RWPE2 (cell line): ENCODE results near the gene MCCD1.
"Not testable (repeated sequence)": the region's sequence is repeated elsewhere in the genome, so short reads cannot be mapped to it uniquely, and the experiment has no call there.

Experiments used
- ATAC-seq: fragments of 200-7000 bp; cut with Tn5 transposase; 3 replicates; pipeline ENCODE4 v1.9.1; 2021; ENCODE audit warnings: low read depth
- DNase-seq: peaks from one replicate; pipeline ENCODE4 v3.0.0-alpha.2; 2020; ENCODE audit warnings: low spot score
- H3K27ac ChIP-seq: fragments of 450-650 bp; 2 replicates; pipeline ENCODE4 v1.5.1; 2017; ENCODE audit warnings: mild to moderate bottlenecking; ENCODE audit not compliant: poor library complexity, severe bottlenecking
- H3K27me3 ChIP-seq: fragments of 250-450 bp; sonication (Bioruptor Pico); 2 replicates; pipeline ENCODE4 v1.5.1; 2021; ENCODE audit warnings: mild to moderate bottlenecking, moderate library complexity; ENCODE audit not compliant: insufficient read depth, poor library complexity, severe bottlenecking
- H3K36me3 ChIP-seq: fragments of 250-450 bp; sonication (Bioruptor Pico); 2 replicates; pipeline ENCODE4 v1.5.1; 2020; ENCODE audit warnings: low read depth, mild to moderate bottlenecking, moderate library complexity
- H3K4me1 ChIP-seq: fragments of 250-450 bp; sonication (Bioruptor Pico); 2 replicates; pipeline ENCODE4 v1.5.1; 2021; ENCODE audit warnings: mild to moderate bottlenecking, moderate library complexity; ENCODE audit not compliant: insufficient read depth, poor library complexity, severe bottlenecking
- H3K4me3 ChIP-seq: fragments of 250-450 bp; sonication (Bioruptor Pico); 2 replicates; pipeline ENCODE4 v1.5.1; 2021; ENCODE audit warnings: mild to moderate bottlenecking, moderate library complexity; ENCODE audit not compliant: severe bottlenecking
- H3K9me3 ChIP-seq: fragments of 250-450 bp; sonication (Bioruptor Pico); 2 replicates; pipeline ENCODE4 v1.5.1; 2021; ENCODE audit warnings: mild to moderate bottlenecking, moderate library complexity; ENCODE audit not compliant: severe bottlenecking
- CTCF ChIP-seq: fragments of 450-650 bp; IDR thresholded peaks from one replicate; pipeline ENCODE4 v1.5.1; 2017; ENCODE audit warnings: mild to moderate bottlenecking, moderate library complexity; ENCODE audit not compliant: poor library complexity, severe bottlenecking

MCCD1 gene

DNA sequence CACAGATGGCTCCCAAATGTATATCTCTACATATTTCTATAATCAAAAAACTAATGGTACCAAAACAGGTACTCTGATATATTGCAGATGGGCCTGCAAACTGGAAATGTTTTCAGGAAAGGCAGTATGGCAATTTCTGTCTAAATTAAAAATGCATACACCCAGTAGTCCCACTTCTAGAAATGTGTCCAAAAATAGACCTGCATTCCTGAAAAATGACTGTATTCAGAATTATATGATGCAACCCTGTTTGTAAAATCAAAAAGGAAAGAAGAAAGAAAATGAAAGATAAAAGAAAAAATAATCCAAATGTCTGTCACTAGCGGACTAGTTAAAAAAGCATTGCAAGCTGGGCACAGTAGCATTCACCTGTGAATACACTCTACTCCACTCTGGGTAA, 43.7 kb upstream of the MCCD1 start:
- H3K4me1 ChIP-seq, result no peaks in the 10 kb centered on the region
- DNase-seq, result no peak

GRCh38 chr6:31486065-31486837, 42.5 kb upstream of the MCCD1 start:
- H3K27ac ChIP-seq, result not testable (repeated sequence)

More for the DNA sequence above, 43.7 kb upstream of the MCCD1 start:
- ATAC-seq, result no peak
- TF ChIP-seq CTCF, result no peak
- H3K27me3 ChIP-seq, result no peaks in the 10 kb centered on the region
- H3K4me3 ChIP-seq, result no peak overlapping the region
- no peaks in the 10 kb centered on the region for H3K9me3 ChIP-seq
- H3K27ac ChIP-seq, result no peak overlapping the region
- H3K36me3 ChIP-seq, result no peaks in the 10 kb centered on the region

DNA sequence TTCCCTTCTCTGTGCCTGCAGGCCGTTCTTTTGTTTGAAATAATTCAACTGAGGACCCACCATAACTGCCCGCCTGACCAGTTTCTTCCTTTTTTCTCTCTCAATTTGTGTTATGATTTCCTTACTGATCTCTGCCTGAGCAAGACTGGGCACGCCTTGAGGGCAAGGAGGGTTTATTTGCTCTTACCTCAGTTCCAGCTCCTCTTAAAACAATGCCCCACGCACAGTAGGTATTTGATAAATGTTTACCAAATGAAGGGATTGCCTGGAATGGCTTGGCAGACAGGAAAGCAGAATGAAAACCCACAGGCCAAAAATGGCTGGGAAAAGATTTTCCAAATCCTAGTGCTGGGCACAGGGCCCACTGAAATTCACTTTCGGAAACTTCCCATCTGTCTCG, 41.1 kb upstream of the MCCD1 start:
- ATAC-seq, result peak; percentile 60
- not testable (repeated sequence) for H3K4me3 ChIP-seq, H3K4me1 ChIP-seq, DNase-seq, H3K27ac ChIP-seq, H3K36me3 ChIP-seq, H3K9me3 ChIP-seq, H3K27me3 ChIP-seq

More at GRCh38 chr6:31486065-31486837, 42.5 kb upstream of the MCCD1 start:
- not testable (repeated sequence) for H3K9me3 ChIP-seq, DNase-seq, H3K4me1 ChIP-seq, H3K36me3 ChIP-seq, H3K27me3 ChIP-seq, H3K4me3 ChIP-seq
- peak; percentile 50; the same call in 1 of the 3 replicates for ATAC-seq

DNA sequence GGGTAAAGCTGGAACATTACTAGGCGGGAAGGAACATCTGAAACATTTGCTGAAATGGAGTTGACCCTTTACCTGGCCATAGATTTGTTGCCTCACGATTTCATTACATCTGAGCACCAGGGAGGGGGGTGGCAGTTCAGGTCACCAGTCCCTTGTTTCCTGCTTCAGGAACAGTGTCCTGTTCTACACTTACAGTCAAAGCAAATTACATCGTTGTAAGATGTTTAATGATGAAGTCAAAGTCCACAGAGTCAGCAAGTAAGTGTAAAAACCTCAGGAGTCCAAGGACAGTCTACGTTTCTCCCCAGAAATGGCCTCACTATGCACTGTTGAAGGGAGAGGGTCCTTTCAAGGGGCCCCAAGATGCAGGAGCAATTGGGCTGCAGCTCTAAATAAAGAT, 39.7 kb upstream of the MCCD1 start:
- H3K4me3 ChIP-seq, result no peak overlapping the region
- H3K4me1 ChIP-seq, result peaks cover 8% of the 10 kb centered on the region
- no peak for DNase-seq
- no peak for TF ChIP-seq CTCF
- no peaks in the 10 kb centered on the region for H3K27me3 ChIP-seq
- no peak overlapping the region for H3K27ac ChIP-seq
- H3K36me3 ChIP-seq, result no peaks in the 10 kb centered on the region
- H3K9me3 ChIP-seq, result no peaks in the 10 kb centered on the region
- ATAC-seq, result no peak

DNA sequence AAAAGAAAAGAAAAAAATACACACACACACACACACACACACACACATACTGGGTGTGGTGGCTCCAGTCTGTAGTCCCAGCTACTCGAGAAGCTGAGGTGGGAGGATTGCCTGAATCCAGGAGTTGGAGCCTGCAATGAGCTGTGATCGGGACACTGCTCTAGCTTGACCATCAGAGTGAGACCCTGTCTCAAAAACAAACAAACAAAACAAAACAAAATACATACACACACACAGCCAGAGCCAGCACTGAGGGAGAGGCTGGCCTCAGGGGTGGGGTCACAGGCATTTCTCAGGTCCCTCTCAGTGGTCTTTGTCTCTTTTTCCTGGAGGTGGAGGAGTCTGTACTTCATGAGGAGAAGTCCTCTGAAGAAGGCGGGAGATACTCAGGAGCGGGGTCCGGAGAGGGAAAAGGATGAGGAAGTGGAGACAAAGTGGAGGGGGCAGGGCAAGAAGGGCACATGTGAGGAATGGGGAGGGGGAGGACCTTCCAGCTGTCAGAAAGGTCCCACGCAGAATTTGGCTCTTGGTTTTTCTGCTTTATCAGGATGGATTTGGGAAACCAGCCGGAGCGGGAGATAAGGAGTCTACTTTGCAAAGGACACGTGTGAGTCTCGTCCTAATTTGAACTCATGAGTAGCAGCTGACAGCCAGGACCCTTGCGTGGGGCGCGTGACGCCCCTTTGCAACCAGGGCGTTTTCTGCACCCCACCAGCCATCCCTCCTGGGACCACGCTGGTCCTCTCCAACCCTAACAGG, 38.5 kb upstream of the MCCD1 start:
- H3K4me3 ChIP-seq, result no peak overlapping the region
- H3K36me3 ChIP-seq, result no peaks in the 10 kb centered on the region
- no peak for DNase-seq
- peaks cover 8% of the 10 kb centered on the region for H3K4me1 ChIP-seq
- no peaks in the 10 kb centered on the region for H3K27me3 ChIP-seq
- H3K9me3 ChIP-seq, result no peaks in the 10 kb centered on the region
- ATAC-seq, result no peak
- H3K27ac ChIP-seq, result no peak overlapping the region
- TF ChIP-seq CTCF, result no peak

DNA sequence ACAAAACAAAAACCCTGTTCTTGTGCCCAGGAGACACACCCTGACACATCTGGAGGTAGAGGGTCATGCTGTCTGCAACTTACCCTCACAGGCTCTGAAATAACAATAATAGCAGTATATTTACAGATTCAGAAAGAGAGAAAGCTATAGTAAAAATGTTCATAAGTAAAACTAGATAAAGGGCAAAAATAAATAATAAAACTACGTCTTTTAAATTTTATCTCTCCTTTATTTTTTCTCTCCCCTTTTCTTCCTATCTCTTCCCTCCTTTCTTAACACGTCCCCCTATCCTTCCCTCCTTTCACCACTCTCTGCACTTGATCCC, 35.2 kb upstream of the MCCD1 start:
- H3K4me1 ChIP-seq, result peaks cover 15% of the 10 kb centered on the region
- peak overlapping the region; percentile 51 for H3K4me3 ChIP-seq
- not testable (repeated sequence) for H3K27me3 ChIP-seq, H3K27ac ChIP-seq, DNase-seq, H3K9me3 ChIP-seq, ATAC-seq, H3K36me3 ChIP-seq
